Epidermal melanocyte (primary cell): ENCODE measurements around the gene SAA2.

Experiments
- DNase-seq: peaks from one replicate; pipeline ENCODE4 v3.0.0; 2011; ENCODE audit warnings: low spot score; ENCODE audit not compliant: insufficient read length

SAA2 gene

DNA sequence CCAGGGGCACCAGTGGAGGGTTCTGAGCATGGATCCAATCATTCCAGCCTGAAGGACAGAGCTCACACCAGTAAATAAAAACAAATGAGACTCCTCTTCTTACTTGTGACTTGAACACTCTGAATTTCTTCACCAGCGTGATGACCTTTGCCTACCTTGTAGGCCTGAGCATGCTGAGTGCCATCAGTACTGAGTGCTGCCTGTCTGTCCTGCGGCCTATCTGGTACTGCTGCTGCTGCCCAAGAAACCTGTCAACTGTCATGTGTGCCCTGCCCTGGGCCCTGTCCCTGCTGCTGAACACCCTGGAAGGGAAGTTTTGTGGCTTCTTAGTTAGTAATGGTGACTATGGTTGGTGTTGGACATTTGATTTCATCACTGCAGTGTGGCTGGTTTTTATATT lies 51.9 kb downstream of the SAA2 start:
- no peak for DNase-seq
